Fibroblast of skin of abdomen (primary cell): ENCODE measurements around the gene IMP4.

Source experiments
- DNase-seq: peaks from one replicate; pipeline ENCODE4 v3.0.0-alpha.2; 2013

IMP4 gene

GRCh38 chr2:130378206-130378897 is 35.7 kb downstream of the IMP4 start:
- no peak for DNase-seq

GRCh38 chr2:130378898-130379214 is 36.2 kb downstream of the IMP4 start:
- DNase-seq: no peak

- no peak for DNase-seq
Measured at GRCh38 chr2:130380096-130380934, 37.6 kb downstream of the IMP4 start.

GRCh38 chr2:130381145-130381544 is 38.4 kb downstream of the IMP4 start:
- no peak for DNase-seq

GRCh38 chr2:130381619-130382018 is 38.9 kb downstream of the IMP4 start:
- DNase-seq: no peak

GRCh38 chr2:130382313-130382917 is 39.7 kb downstream of the IMP4 start:
- DNase-seq: no peak

GRCh38 chr2:130385709-130386108 is 43.0 kb downstream of the IMP4 start:
- DNase-seq: no peak

- DNase-seq: no peak
Measured at GRCh38 chr2:130387071-130387400, 44.3 kb downstream of the IMP4 start.

- DNase-seq: no peak
Measured at GRCh38 chr2:130387804-130388203, 45.1 kb downstream of the IMP4 start.

- DNase-seq: no peak
Measured at GRCh38 chr2:130388221-130388907, 45.7 kb downstream of the IMP4 start.

GRCh38 chr2:130389358-130389757 is 46.7 kb downstream of the IMP4 start:
- no peak for DNase-seq

- DNase-seq: no peak
Measured at GRCh38 chr2:130389783-130390182, 47.1 kb downstream of the IMP4 start.

GRCh38 chr2:130390460-130391057 is 47.9 kb downstream of the IMP4 start:
- DNase-seq: no peak

GRCh38 chr2:130391058-130391871 is 48.6 kb downstream of the IMP4 start:
- peak; percentile 70 for DNase-seq

- peak; percentile 44 for DNase-seq
Measured at GRCh38 chr2:130391872-130392670, 49.4 kb downstream of the IMP4 start.

- peak; percentile 25 for DNase-seq
Measured at GRCh38 chr2:130393318-130393910, 50.7 kb downstream of the IMP4 start.
